Peyer's patch (tissue), 4 donors: ENCODE measurements around the gene ZNF174.

Experiments
- POLR2A ChIP-seq, 2 donors: fragments of 450-650 bp; IDR thresholded peaks; one replicate each; pipeline ENCODE4 v1.5.1; 2017; ENCODE audit warnings: antibody characterized with exemption in 2 of 2, mild to moderate bottlenecking in 2 of 2, moderate library complexity in 2 of 2
- TF ChIP-seq, protein P1 (sequence below), 6 experiments: fragments of 450-650 bp in 4 of 6; fragments of 200-600 bp in 2 of 6; sonication (generic) in 1 of 6; IDR thresholded peaks; one replicate each; pipeline ENCODE4 v1.5.1; 2017 to 2019; ENCODE audit warnings: antibody characterized with exemption in 6 of 6, mild to moderate bottlenecking in 3 of 6, moderate library complexity in 1 of 6

DNA sequence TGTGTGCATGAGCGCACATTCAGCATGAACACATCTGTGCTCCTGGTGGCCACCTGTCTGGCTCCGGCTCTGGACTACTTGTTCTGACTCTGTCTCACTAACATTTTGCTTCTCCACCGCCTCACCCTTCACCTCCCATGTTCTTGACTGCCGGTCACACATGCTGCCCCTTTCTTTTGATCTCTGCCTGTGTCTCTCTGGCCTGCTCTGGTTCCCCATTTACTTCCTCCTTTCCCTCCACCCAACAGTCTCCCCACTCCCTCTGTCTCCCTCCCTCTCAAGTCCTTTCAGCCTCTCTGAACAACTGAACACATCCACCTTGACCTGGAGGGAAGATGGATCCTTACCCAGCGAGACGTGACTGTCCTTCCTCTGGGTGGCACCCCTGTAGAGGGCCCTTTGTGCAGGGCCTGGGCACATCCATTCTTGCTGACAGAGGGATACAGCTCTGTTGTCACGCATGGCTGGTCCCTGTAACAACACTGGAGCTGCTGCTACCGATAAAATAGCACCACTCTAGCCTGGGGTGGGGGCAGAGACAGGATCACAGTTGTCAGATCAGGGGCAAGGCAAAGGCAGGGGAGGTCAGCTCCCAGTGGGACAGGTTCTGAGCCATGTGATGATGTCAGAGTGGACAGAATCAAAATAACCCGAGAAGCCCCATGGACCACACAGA is 11.2 kb upstream of the ZNF174 start:
- TF ChIP-seq, protein P1, sequence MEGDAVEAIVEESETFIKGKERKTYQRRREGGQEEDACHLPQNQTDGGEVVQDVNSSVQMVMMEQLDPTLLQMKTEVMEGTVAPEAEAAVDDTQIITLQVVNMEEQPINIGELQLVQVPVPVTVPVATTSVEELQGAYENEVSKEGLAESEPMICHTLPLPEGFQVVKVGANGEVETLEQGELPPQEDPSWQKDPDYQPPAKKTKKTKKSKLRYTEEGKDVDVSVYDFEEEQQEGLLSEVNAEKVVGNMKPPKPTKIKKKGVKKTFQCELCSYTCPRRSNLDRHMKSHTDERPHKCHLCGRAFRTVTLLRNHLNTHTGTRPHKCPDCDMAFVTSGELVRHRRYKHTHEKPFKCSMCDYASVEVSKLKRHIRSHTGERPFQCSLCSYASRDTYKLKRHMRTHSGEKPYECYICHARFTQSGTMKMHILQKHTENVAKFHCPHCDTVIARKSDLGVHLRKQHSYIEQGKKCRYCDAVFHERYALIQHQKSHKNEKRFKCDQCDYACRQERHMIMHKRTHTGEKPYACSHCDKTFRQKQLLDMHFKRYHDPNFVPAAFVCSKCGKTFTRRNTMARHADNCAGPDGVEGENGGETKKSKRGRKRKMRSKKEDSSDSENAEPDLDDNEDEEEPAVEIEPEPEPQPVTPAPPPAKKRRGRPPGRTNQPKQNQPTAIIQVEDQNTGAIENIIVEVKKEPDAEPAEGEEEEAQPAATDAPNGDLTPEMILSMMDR (IDR thresholded peaks at IDR 0.05) = no peak
- no peak for TF ChIP-seq POLR2A (IDR thresholded peaks at IDR 0.05)
